Measurements from ENCODE around the gene MYH11. TPM values are rescaled to one million over a fixed set of nuclear protein-coding genes. Genes with fewer than 3 reads are reported as not detected.

Gene MYH11
- total and polyA plus RNA-seq, 2 donors (not counting 1 experiment from before 2014, with no cell fraction given), result 1.3 to 14.5 TPM

DNA sequence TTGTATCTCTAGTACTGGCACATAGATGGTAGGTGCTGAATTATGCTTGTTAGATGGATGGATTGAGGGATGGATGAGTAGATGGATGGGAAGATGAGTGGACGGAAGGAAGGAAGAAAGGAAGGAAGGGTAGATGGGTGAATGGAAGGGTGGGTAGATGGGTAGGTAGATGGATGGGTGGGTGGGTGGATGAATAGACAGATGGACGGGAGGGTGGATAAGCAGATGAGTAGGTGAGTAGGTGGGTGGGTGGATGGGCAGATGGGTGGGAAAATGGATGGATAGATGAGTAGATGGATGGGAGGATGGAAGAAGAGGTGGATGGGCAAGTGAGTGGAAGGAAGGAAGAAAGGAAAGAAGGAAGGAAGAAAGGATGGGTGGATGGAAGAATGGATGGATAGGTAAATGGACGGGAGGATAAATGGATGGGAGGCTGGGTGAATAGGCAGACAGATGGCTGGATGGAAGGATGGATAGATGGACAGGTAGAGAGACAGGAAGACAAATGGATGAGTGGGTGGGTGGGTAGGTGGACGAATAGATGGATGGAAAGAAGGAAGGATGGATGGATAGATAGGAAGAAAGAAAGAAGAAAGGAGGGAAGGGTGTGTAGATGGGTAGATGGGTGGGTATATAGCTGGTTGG, 56.9 kb downstream of the MYH11 start:
- no peaks in the 10 kb centered on the region for H4K20me1 ChIP-seq (ENCODE audit: control insufficient read depth, extremely low read depth, insufficient read depth, low read length)
- no peaks in the 10 kb centered on the region for H3K4me1 ChIP-seq (ENCODE audit: control insufficient read depth, extremely low read depth, insufficient read depth, low read length)
- no peak overlapping the region for H2AFZ ChIP-seq (ENCODE audit: low read length)
- no peaks in the 10 kb centered on the region for H3K36me3 ChIP-seq (ENCODE audit: control insufficient read depth, insufficient read depth, low read length)
- no peak overlapping the region for H3K4me3 ChIP-seq (replicated peaks in 1 of 4; ENCODE audit: control extremely low read depth in 1 of 4, insufficient read depth in 1 of 4, low read depth in 3 of 4, low read length in 4 of 4)
- H3K9me3 ChIP-seq (ENCODE audit: control insufficient read depth, insufficient read depth, low read depth, low read length), result no peaks in the 10 kb centered on the region
- TF ChIP-seq EZH2 (IDR thresholded peaks at IDR 0.05; ENCODE audit: low read length, missing control alignments), result no peak
- TF ChIP-seq, protein P1, sequence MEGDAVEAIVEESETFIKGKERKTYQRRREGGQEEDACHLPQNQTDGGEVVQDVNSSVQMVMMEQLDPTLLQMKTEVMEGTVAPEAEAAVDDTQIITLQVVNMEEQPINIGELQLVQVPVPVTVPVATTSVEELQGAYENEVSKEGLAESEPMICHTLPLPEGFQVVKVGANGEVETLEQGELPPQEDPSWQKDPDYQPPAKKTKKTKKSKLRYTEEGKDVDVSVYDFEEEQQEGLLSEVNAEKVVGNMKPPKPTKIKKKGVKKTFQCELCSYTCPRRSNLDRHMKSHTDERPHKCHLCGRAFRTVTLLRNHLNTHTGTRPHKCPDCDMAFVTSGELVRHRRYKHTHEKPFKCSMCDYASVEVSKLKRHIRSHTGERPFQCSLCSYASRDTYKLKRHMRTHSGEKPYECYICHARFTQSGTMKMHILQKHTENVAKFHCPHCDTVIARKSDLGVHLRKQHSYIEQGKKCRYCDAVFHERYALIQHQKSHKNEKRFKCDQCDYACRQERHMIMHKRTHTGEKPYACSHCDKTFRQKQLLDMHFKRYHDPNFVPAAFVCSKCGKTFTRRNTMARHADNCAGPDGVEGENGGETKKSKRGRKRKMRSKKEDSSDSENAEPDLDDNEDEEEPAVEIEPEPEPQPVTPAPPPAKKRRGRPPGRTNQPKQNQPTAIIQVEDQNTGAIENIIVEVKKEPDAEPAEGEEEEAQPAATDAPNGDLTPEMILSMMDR (conservative IDR thresholded peaks at IDR 0.05 in 1 of 2, IDR thresholded peaks at IDR 0.05 in 1 of 2; ENCODE audit: low read depth in 1 of 2, low read length in 2 of 2), result no peak
- DNase-seq (ENCODE audit: low read depth in 2 of 2), result no peak
- no peak overlapping the region for H3K9ac ChIP-seq (ENCODE audit: insufficient read depth, low read length)
- H3K27ac ChIP-seq (ENCODE audit: insufficient read depth, low read length), result no peak overlapping the region
- H3K4me2 ChIP-seq (ENCODE audit: extremely low read depth, insufficient read depth, low read length), result no peak overlapping the region
- H3K27me3 ChIP-seq (ENCODE audit: control insufficient read depth, insufficient read depth, low read length), result peaks cover 4% of the 10 kb centered on the region
- no peaks in the 10 kb centered on the region for H3K79me2 ChIP-seq (ENCODE audit: control insufficient read depth, insufficient read depth, low read length)

DNA sequence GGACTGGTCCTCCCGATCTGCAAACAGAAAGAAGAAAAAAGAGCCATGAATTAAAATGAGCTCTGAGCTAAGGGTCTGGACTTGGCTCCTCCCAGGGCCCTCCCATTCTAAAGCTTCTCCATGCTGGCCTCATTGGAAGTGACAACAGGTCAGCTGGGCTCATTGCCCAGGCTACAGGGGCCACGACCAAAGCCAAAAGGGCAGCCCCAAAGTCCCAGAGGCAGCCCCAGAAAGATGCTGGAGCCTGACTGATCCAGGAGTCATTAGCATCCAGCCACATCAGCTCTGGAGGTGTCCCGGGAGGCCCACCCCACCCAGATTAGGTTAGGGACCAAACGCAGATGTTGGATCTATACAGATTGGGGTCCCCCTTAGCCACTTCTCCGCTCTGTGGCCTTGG, 58.2 kb downstream of the MYH11 start:
- Histone ChIP-seq H3K4me2 (ENCODE audit: extremely low read depth, insufficient read depth, low read length) (no peak overlapping the region), H3K4me1 (ENCODE audit: control insufficient read depth, extremely low read depth, insufficient read depth, low read length) (no peaks in the 10 kb centered on the region), H3K79me2 (ENCODE audit: control insufficient read depth, insufficient read depth, low read length) (no peaks in the 10 kb centered on the region), H3K9me3 (ENCODE audit: control insufficient read depth, insufficient read depth, low read depth, low read length) (no peaks in the 10 kb centered on the region), H3K4me3 (replicated peaks in 1 of 4; ENCODE audit: control extremely low read depth in 1 of 4, insufficient read depth in 1 of 4, low read depth in 3 of 4, low read length in 4 of 4) (no peak overlapping the region), H3K27me3 (ENCODE audit: control insufficient read depth, insufficient read depth, low read length) (peaks cover 4% of the 10 kb centered on the region), H3K36me3 (ENCODE audit: control insufficient read depth, insufficient read depth, low read length) (no peaks in the 10 kb centered on the region), H2AFZ (ENCODE audit: low read length) (no peak overlapping the region), H3K9ac (ENCODE audit: insufficient read depth, low read length) (no peak overlapping the region), H3K27ac (ENCODE audit: insufficient read depth, low read length) (no peak overlapping the region), H4K20me1 (ENCODE audit: control insufficient read depth, extremely low read depth, insufficient read depth, low read length) (no peaks in the 10 kb centered on the region)
- DNase-seq (ENCODE audit: low read depth in 2 of 2), result no peak
- TF ChIP-seq EZH2 (IDR thresholded peaks at IDR 0.05; ENCODE audit: low read length, missing control alignments), result no peak
- TF ChIP-seq, protein P1 (conservative IDR thresholded peaks at IDR 0.05 in 1 of 2, IDR thresholded peaks at IDR 0.05 in 1 of 2; ENCODE audit: low read depth in 1 of 2, low read length in 2 of 2), result no peak

DNA sequence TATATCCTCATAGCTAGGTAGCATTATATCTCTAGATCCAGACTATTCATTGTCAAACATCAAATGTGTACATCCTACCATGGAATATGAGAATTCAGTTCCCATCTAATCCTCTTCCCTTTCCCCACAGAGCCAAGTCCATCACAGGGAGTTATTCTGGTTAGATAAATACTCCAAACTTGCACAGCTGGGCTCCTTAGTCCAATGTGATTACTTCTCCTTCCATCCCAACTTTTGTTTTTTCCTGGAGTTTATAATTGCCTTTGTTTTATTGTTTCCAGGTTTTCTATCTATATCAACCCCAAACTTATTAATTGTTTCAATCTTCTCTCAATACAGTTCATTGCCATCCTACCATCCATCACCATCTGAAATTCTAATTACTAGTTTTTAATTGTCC, 59.9 kb downstream of the MYH11 start:
- Histone ChIP-seq H3K27me3 (ENCODE audit: control insufficient read depth, insufficient read depth, low read length) (peaks cover 4% of the 10 kb centered on the region), H3K4me3 (replicated peaks in 1 of 4; ENCODE audit: control extremely low read depth in 1 of 4, insufficient read depth in 1 of 4, low read depth in 3 of 4, low read length in 4 of 4) (no peak overlapping the region), H3K4me1 (ENCODE audit: control insufficient read depth, extremely low read depth, insufficient read depth, low read length) (no peaks in the 10 kb centered on the region), H3K79me2 (ENCODE audit: control insufficient read depth, insufficient read depth, low read length) (no peaks in the 10 kb centered on the region), H3K4me2 (ENCODE audit: extremely low read depth, insufficient read depth, low read length) (no peak overlapping the region), H3K27ac (ENCODE audit: insufficient read depth, low read length) (no peak overlapping the region), H2AFZ (ENCODE audit: low read length) (no peak overlapping the region), H4K20me1 (ENCODE audit: control insufficient read depth, extremely low read depth, insufficient read depth, low read length) (no peaks in the 10 kb centered on the region), H3K36me3 (ENCODE audit: control insufficient read depth, insufficient read depth, low read length) (no peaks in the 10 kb centered on the region), H3K9ac (ENCODE audit: insufficient read depth, low read length) (no peak overlapping the region), H3K9me3 (ENCODE audit: control insufficient read depth, insufficient read depth, low read depth, low read length) (no peaks in the 10 kb centered on the region)
- TF ChIP-seq, protein P1 (conservative IDR thresholded peaks at IDR 0.05 in 1 of 2, IDR thresholded peaks at IDR 0.05 in 1 of 2; ENCODE audit: low read depth in 1 of 2, low read length in 2 of 2), result no peak
- no peak for TF ChIP-seq EZH2 (IDR thresholded peaks at IDR 0.05; ENCODE audit: low read length, missing control alignments)
- no peak for DNase-seq (ENCODE audit: low read depth in 2 of 2)

Data from fibroblast of lung (primary cell).